Vagina (tissue), 2 donors: ENCODE data around the gene P2RY6.

ENCODE experiments used
- CTCF ChIP-seq, 3 experiments: fragments of 450-650 bp in 2 of 3; fragments of 200-600 bp in 1 of 3; sonication (generic) in 1 of 3; IDR thresholded peaks; one replicate each; pipeline ENCODE4 v1.5.1; 2017 to 2019; ENCODE audit warnings: antibody characterized with exemption in 3 of 3, mild to moderate bottlenecking in 2 of 3, moderate library complexity in 2 of 3
- POLR2A ChIP-seq, 2 donors: fragments of 450-650 bp; IDR thresholded peaks; one replicate each; pipeline ENCODE4 v1.6.1; 2017; ENCODE audit warnings: antibody characterized with exemption in 2 of 2, mild to moderate bottlenecking in 2 of 2, moderate library complexity in 2 of 2
- POLR2AphosphoS5 ChIP-seq, 2 donors: sonication (generic); formaldehyde crosslinking; IDR thresholded peaks; one replicate each; pipeline ENCODE4 v1.9.0; 2017; ENCODE audit warnings: antibody characterized with exemption in 2 of 2, mild to moderate bottlenecking in 2 of 2, low read depth in 1 of 2; ENCODE audit not compliant: insufficient read depth in 1 of 2

- TF ChIP-seq POLR2A (IDR thresholded peaks at IDR 0.05) (no peak), CTCF (IDR thresholded peaks at IDR 0.05) (no peak), POLR2AphosphoS5 (IDR thresholded peaks at IDR 0.05; ENCODE audit: insufficient read depth in 1 of 2, low read depth in 1 of 2) (no peak)
Observed at GRCh38 chr11:73267906-73268540, 4.1 kb upstream of the P2RY6 start.
